Measurements from ENCODE around the gene ZCCHC8.
"Not testable (repeated sequence)": the region's sequence is repeated elsewhere in the genome, so short reads cannot be mapped to it uniquely, and the experiment has no call there.

DNA sequence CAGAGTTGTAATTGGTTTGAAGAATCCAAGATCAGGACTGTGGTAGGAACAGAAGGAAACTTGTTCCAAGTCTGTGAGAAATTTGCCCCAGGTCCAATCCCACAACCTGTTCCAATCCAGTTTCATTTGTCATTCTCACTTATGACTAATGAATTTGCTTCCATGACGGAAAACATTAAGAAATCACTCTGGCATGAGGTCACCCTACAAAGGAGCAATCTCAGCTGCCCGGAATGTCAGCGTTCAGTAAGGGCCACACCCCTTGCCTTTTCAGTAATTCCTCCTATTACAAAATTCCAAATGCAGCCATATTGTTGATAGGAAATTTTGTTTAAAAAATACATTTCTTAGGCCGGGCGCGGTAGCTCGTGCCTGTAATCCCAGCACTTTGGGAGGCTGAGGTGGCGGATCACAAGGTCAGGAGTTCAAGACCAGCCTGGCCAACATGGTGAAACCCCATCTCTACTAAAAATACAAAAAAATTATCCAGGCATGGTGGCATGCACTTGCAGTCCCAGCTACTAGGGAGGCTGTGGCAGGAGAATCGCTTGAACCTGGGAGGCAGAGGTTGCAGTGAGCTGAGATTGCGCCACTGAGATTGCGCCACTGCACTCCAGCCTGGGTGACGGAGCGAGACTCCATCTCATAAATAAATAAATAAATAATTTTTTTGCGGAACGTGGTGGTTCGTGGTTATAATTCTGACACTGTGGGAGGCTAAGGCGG, 36.3 kb downstream of the ZCCHC8 start:
- TF ChIP-seq, protein P1, sequence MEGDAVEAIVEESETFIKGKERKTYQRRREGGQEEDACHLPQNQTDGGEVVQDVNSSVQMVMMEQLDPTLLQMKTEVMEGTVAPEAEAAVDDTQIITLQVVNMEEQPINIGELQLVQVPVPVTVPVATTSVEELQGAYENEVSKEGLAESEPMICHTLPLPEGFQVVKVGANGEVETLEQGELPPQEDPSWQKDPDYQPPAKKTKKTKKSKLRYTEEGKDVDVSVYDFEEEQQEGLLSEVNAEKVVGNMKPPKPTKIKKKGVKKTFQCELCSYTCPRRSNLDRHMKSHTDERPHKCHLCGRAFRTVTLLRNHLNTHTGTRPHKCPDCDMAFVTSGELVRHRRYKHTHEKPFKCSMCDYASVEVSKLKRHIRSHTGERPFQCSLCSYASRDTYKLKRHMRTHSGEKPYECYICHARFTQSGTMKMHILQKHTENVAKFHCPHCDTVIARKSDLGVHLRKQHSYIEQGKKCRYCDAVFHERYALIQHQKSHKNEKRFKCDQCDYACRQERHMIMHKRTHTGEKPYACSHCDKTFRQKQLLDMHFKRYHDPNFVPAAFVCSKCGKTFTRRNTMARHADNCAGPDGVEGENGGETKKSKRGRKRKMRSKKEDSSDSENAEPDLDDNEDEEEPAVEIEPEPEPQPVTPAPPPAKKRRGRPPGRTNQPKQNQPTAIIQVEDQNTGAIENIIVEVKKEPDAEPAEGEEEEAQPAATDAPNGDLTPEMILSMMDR (conservative IDR thresholded peaks at IDR 0.05): not testable (repeated sequence)
- not testable (repeated sequence) for TF ChIP-seq ZFX (IDR thresholded peaks at IDR 0.05)
